ENCODE data around the gene RAB9A. TPM values are rescaled to one million over a fixed set of nuclear protein-coding genes. Genes with fewer than 3 reads are reported as not detected.

Gene RAB9A
- total and polyA plus RNA-seq, 2 donors (not counting 3 experiments of a cell fraction or from before 2014, with no cell fraction given), result 11.5 to 19.2 TPM

- H3K27me3 ChIP-seq (ENCODE audit: control insufficient read depth in 2 of 2, insufficient read depth in 2 of 2, low read length in 2 of 2), result no peaks in the 10 kb centered on the region
- H3K4me3 ChIP-seq (replicated peaks in 1 of 3; ENCODE audit: insufficient read depth in 1 of 3, low read depth in 1 of 3, low read length in 3 of 3), result no peak overlapping the region
- dilution Hi-C loops (cut with MboI; ENCODE audit: extremely low pct_ligation_motif_present, low sequenced_read_pairs) (no loop called here), intact Hi-C loops (cut with micrococcal nuclease) (no loop called here)
- no peak overlapping the region for H3K27ac ChIP-seq (ENCODE audit: insufficient read depth, low read depth, low read length)
- H3K9ac ChIP-seq (replicated peaks; ENCODE audit: extremely low read depth, insufficient read depth, low read length), result no peak overlapping the region
- ChIA-PET CTCF (no interaction called here), POLR2A (no interaction called here)
- no peak overlapping the region for H2AFZ ChIP-seq (ENCODE audit: low read depth, low read length)
- FAIRE-seq, result no peak
- no peaks in the 10 kb centered on the region for H3K79me2 ChIP-seq (ENCODE audit: control insufficient read depth, insufficient read depth, low read length)
- H3K4me1 ChIP-seq (ENCODE audit: control insufficient read depth, extremely low read depth, insufficient read depth, low read length), result no peaks in the 10 kb centered on the region
- no peaks in the 10 kb centered on the region for H3K36me3 ChIP-seq (ENCODE audit: control insufficient read depth in 2 of 2, extremely low read depth in 1 of 2, insufficient read depth in 2 of 2, low read length in 2 of 2)
- no peaks in the 10 kb centered on the region for H4K20me1 ChIP-seq (replicated peaks; ENCODE audit: control insufficient read depth, extremely low read depth, insufficient read depth, low read length)
- H3K9me1 ChIP-seq (replicated peaks; ENCODE audit: control insufficient read depth, extremely low read depth, insufficient read depth, low read length), result no peaks in the 10 kb centered on the region
- no TSS peak for BruUV-seq (replicated peaks)
- no peak for DNase-seq (ENCODE audit: low read depth, low spot score)
- TF ChIP-seq FOS (IDR thresholded peaks at IDR 0.05; ENCODE audit: borderline replicate concordance, insufficient read depth, low read length), result no peak
- no peak for TF ChIP-seq GATA2 (IDR thresholded peaks at IDR 0.05; ENCODE audit: insufficient read depth, insufficient read length, low read depth, low read length)
- TF ChIP-seq, protein P1, sequence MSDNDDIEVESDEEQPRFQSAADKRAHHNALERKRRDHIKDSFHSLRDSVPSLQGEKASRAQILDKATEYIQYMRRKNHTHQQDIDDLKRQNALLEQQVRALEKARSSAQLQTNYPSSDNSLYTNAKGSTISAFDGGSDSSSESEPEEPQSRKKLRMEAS (IDR thresholded peaks at IDR 0.05; ENCODE audit: insufficient read depth, insufficient read length), result no peak
- TF ChIP-seq CTCF (IDR thresholded peaks at IDR 0.05; ENCODE audit: extremely low read depth in 1 of 2, insufficient read depth in 1 of 2, low read depth in 1 of 2, low read length in 2 of 2), result no peak
- no peak for TF ChIP-seq POLR2A (IDR thresholded peaks at IDR 0.05; ENCODE audit: low read depth, low read length)
- TF ChIP-seq MYC (IDR thresholded peaks at IDR 0.05; ENCODE audit: low read depth, low read length), result no peak
- no peak for TF ChIP-seq JUN (IDR thresholded peaks at IDR 0.05; ENCODE audit: borderline replicate concordance, insufficient read depth, insufficient read length, low read depth)
- no peak for TF ChIP-seq POLR2AphosphoS5 (IDR thresholded peaks at IDR 0.05; ENCODE audit: insufficient read depth, low read depth, low read length)
- no peak for TF ChIP-seq EZH2 (IDR thresholded peaks at IDR 0.05; ENCODE audit: borderline replicate concordance, low read depth, low read length, severe bottlenecking)
- no peaks in the 10 kb centered on the region for H3K9me3 ChIP-seq (replicated peaks; ENCODE audit: control insufficient read depth, insufficient read depth, low read length)
- no peak overlapping the region for H3K4me2 ChIP-seq (ENCODE audit: insufficient read depth, low read length)
Measured at GRCh38 chrX:13664020-13664419, 24.9 kb upstream of the RAB9A start.
